CD14-positive monocyte (primary cell): ENCODE data around the gene APC2. TPM values are rescaled to one million over a fixed set of nuclear protein-coding genes. Genes with fewer than 3 reads are reported as not detected.

ENCODE experiments used
- DNase-seq, 3 donors: peaks; one replicate each; pipeline ENCODE4 v3.0.0-alpha.2; 2011 to 2022
- H2AFZ ChIP-seq: 2 replicates; pipeline ENCODE4 v1.6.0; 2012; ENCODE audit warnings: mild to moderate bottlenecking, low read depth, low read length, inconsistent platforms; ENCODE audit not compliant: insufficient read depth, poor library complexity, severe bottlenecking
- H3K27ac ChIP-seq, 2 donors: 1 replicate in 1 of 2; 2 replicates in 1 of 2; pipeline ENCODE4 v1.5.1; 2012 to 2013; ENCODE audit warnings: low read length in 2 of 2, control low read depth in 1 of 2, inconsistent platforms in 1 of 2, low read depth in 1 of 2, mild to moderate bottlenecking in 1 of 2
- H3K27me3 ChIP-seq, 2 donors: one replicate each; pipeline versions ENCODE4 v1.6.0 to v1.6.1; 2011 to 2013; ENCODE audit warnings: low read length in 2 of 2; ENCODE audit not compliant: control insufficient read depth in 2 of 2, insufficient read depth in 2 of 2
- H3K36me3 ChIP-seq, 2 donors: replicated peaks in 1 of 2; 1 replicate in 1 of 2; 2 replicates in 1 of 2; pipeline versions ENCODE4 v1.5.1 to v1.6.1; 2012 to 2013; ENCODE audit warnings: low read length in 2 of 2, control low read depth in 1 of 2, inconsistent platforms in 1 of 2, mild to moderate bottlenecking in 1 of 2; ENCODE audit not compliant: insufficient read depth in 2 of 2, control insufficient read depth in 1 of 2
- H3K4me1 ChIP-seq, 2 donors: 1 replicate in 1 of 2; 2 replicates in 1 of 2; pipeline versions ENCODE4 v1.5.1 to v1.6.1; 2012 to 2013; ENCODE audit warnings: low read length in 2 of 2, control low read depth in 1 of 2, inconsistent platforms in 1 of 2, mild to moderate bottlenecking in 1 of 2, moderate library complexity in 1 of 2; ENCODE audit not compliant: insufficient read depth in 2 of 2, control insufficient read depth in 1 of 2
- H3K4me2 ChIP-seq: replicated peaks from 2 replicates; pipeline ENCODE3; 2012; ENCODE audit warnings: low read length, moderate library complexity, mild to moderate bottlenecking; ENCODE audit not compliant: poor library complexity, severe bottlenecking; ENCODE audit errors: extremely low read depth
- H3K4me3 ChIP-seq, 3 experiments: fragments of 200-600 bp in 1 of 3; sonication (generic) in 1 of 3; replicated peaks in 1 of 3; 1 replicate in 2 of 3; 2 replicates in 1 of 3; pipeline ENCODE4 v1.5.1; 2011 to 2013; ENCODE audit warnings: low read length in 3 of 3, mild to moderate bottlenecking in 3 of 3, control low read depth in 2 of 3, low read depth in 2 of 3, inconsistent platforms in 1 of 3, moderate library complexity in 1 of 3
- H3K79me2 ChIP-seq: 2 replicates; pipeline ENCODE4 v1.6.0; 2012; ENCODE audit warnings: mild to moderate bottlenecking, control low read depth, inconsistent platforms, low read length, moderate library complexity; ENCODE audit not compliant: insufficient read depth
- H3K9ac ChIP-seq: 2 replicates; pipeline ENCODE4 v1.6.0; 2017; ENCODE audit warnings: low read length, mild to moderate bottlenecking; ENCODE audit not compliant: insufficient read depth, poor library complexity, severe bottlenecking
- H3K9me3 ChIP-seq, 2 donors: replicated peaks in 1 of 2; 1 replicate in 1 of 2; 2 replicates in 1 of 2; pipeline versions ENCODE4 v1.5.1 to v1.6.1; 2012 to 2013; ENCODE audit warnings: low read length in 2 of 2, control low read depth in 1 of 2; ENCODE audit not compliant: control insufficient read depth in 1 of 2, insufficient read depth in 1 of 2
- H4K20me1 ChIP-seq: 2 replicates; pipeline ENCODE4 v1.6.0; 2012; ENCODE audit warnings: mild to moderate bottlenecking, low read length, control low read depth, moderate library complexity; ENCODE audit not compliant: insufficient read depth
- H3K27ac Mint-ChIP-seq, 7 donors: one replicate each; pipeline ENCODE4 v1.8.0; 2020; ENCODE audit warnings: mild to moderate bottlenecking in 7 of 7, mixed read lengths in 7 of 7, moderate library complexity in 6 of 7, inconsistent platforms in 2 of 7
- H3K27me3 Mint-ChIP-seq, 3 donors: one replicate each; pipeline ENCODE4 v1.8.0; 2021 to 2022; ENCODE audit warnings: low read depth in 3 of 3, mild to moderate bottlenecking in 3 of 3, mixed read lengths in 3 of 3, moderate library complexity in 3 of 3, inconsistent platforms in 1 of 3
- H3K36me3 Mint-ChIP-seq, 2 donors: one replicate each; pipeline ENCODE4 v1.8.0; 2020; ENCODE audit warnings: mixed read lengths in 2 of 2, inconsistent platforms in 1 of 2, mild to moderate bottlenecking in 1 of 2
- H3K4me1 Mint-ChIP-seq: one replicate; pipeline ENCODE4 v1.8.0; 2020; ENCODE audit warnings: mild to moderate bottlenecking, mixed read lengths
- H3K4me3 Mint-ChIP-seq, 2 donors: one replicate each; pipeline ENCODE4 v1.8.0; 2020; ENCODE audit warnings: mild to moderate bottlenecking in 2 of 2, mixed read lengths in 2 of 2, moderate library complexity in 1 of 2
- H3K9me3 Mint-ChIP-seq, 7 donors: one replicate each; pipeline ENCODE4 v1.8.0; 2020 to 2022; ENCODE audit warnings: mixed read lengths in 7 of 7, mild to moderate bottlenecking in 6 of 7, moderate library complexity in 6 of 7, inconsistent platforms in 2 of 7
- CTCF ChIP-seq: fragments of 200-600 bp; IDR thresholded peaks from one replicate; pipeline ENCODE4 v1.8.0; 2022; ENCODE audit warnings: antibody characterized with exemption, mild to moderate bottlenecking
- WGBS: methylation state at CpG from one replicate; pipeline ENCODE4 v1.1.5; 2013; ENCODE audit warnings: missing lambda C conversion rate; ENCODE audit not compliant: insufficient coverage; 5-methylcytosine and 5-hydroxymethylcytosine counted together
- intact Hi-C, 2 donors: fragments of 100-400 bp; cut with micrococcal nuclease; formaldehyde crosslinking; loops; one replicate each; pipeline versions ENCODE4 v1.15.0 to v1.15.1; 2023
- polyA plus RNA-seq, 3 donors: library from polyadenylated mRNA; depleted of rRNA in 1 of 3; unstranded in 2 of 3; stranded (reverse) in 1 of 3; fragments of 300-500 nt in 2 of 3; fragments of >200 nt in 1 of 3; fragmentation: Illumina TruSeq in 2 of 3; gene quantifications; 1 replicate in 2 of 3; 2 replicates in 1 of 3; pipeline ENCODE4 v1.2.3, GENCODE V29; 2012 to 2021

The APC2 gene
- polyA plus RNA-seq, 3 donors: 0.04 TPM; not detected in 2

DNA sequence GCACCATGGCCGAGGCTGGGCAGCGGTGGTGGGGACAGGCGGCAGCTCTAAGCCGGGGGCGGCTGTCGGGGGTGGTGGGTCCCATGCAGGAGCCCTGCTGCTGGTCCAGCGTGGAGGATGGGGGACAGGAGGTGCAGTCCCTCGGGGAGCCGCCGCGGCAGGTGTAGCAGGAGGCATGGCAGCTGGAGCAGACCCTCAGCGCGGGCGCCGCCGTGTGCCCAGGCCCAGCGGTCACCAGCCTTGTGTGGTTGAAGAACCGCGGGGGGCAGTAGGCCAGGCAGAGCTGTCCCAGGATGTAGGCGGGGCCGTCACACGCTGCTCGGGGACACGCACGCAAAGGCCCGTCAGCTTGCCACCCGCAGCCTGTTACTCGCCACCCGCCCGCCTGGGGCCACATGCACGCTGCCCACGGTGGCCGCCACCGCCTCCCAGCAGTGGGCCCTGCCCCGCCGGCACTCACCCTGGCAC is 32.0 kb downstream of the APC2 start:
- Histone ChIP-seq H3K4me2 (no peak overlapping the region), H3K4me3 (no peak overlapping the region), H4K20me1 (no peaks in the 10 kb centered on the region), H3K27me3 (no peaks in the 10 kb centered on the region), H3K27ac (no peak overlapping the region), H3K36me3 (peaks cover 0 to 5% of the 10 kb centered on the region in 2 donors), H3K9ac (no peak overlapping the region), H2AFZ (no peak overlapping the region), H3K9me3 (no peaks in the 10 kb centered on the region), H3K79me2 (peaks cover 17% of the 10 kb centered on the region), H3K4me1 (peaks cover 20 to 28% of the 10 kb centered on the region in 2 donors)
- H3K4me1 Mint-ChIP-seq: peaks cover 25% of the 10 kb centered on the region
- no peak for DNase-seq
- no peak overlapping the region for H3K27ac Mint-ChIP-seq
- peaks cover 4 to 6% of the 10 kb centered on the region in 2 donors for H3K36me3 Mint-ChIP-seq
- intact Hi-C loops: no loop called here
- no peak overlapping the region for H3K4me3 Mint-ChIP-seq
- H3K27me3 Mint-ChIP-seq: peaks cover 0 to 1% (median 0%) of the 10 kb centered on the region in 3 donors
- TF ChIP-seq CTCF: no peak
- peaks cover 0 to 3% (median 0%) of the 10 kb centered on the region in 7 donors for H3K9me3 Mint-ChIP-seq
- WGBS: 94% methylated on average over 36 of the region's 36 CpGs

- Mint-ChIP-seq H3K36me3 (peaks cover under 1% of the 10 kb centered on the region in 2 donors), H3K27ac (no peak overlapping the region), H3K27me3 (peaks cover 0 to 1% (median 0%) of the 10 kb centered on the region in 3 donors), H3K4me3 (no peak overlapping the region), H3K4me1 (peaks cover 22% of the 10 kb centered on the region), H3K9me3 (peaks cover 0 to 3% (median 0%) of the 10 kb centered on the region in 7 donors)
- H3K9ac ChIP-seq: no peak overlapping the region
- no peak overlapping the region for H3K4me2 ChIP-seq
- no peaks in the 10 kb centered on the region for H3K27me3 ChIP-seq
- DNase-seq: no peak
- WGBS: 89% methylated on average over 29 of the region's 37 CpGs
- H3K27ac ChIP-seq: no peak overlapping the region
- H3K79me2 ChIP-seq: peaks cover 11% of the 10 kb centered on the region
- H4K20me1 ChIP-seq: no peaks in the 10 kb centered on the region
- no peaks in the 10 kb centered on the region for H3K9me3 ChIP-seq
- no peak overlapping the region for H3K4me3 ChIP-seq
- no peak overlapping the region for H2AFZ ChIP-seq
- H3K4me1 ChIP-seq: peaks cover 20 to 28% of the 10 kb centered on the region in 2 donors
- intact Hi-C loops: no loop called here
- TF ChIP-seq CTCF: no peak
- no peaks in the 10 kb centered on the region for H3K36me3 ChIP-seq
These were observed 32.6 kb downstream of the APC2 start for GRCh38 chr19:1482361-1483130.
